Measurements from ENCODE around the gene ALX4.

ALX4 gene

DNA sequence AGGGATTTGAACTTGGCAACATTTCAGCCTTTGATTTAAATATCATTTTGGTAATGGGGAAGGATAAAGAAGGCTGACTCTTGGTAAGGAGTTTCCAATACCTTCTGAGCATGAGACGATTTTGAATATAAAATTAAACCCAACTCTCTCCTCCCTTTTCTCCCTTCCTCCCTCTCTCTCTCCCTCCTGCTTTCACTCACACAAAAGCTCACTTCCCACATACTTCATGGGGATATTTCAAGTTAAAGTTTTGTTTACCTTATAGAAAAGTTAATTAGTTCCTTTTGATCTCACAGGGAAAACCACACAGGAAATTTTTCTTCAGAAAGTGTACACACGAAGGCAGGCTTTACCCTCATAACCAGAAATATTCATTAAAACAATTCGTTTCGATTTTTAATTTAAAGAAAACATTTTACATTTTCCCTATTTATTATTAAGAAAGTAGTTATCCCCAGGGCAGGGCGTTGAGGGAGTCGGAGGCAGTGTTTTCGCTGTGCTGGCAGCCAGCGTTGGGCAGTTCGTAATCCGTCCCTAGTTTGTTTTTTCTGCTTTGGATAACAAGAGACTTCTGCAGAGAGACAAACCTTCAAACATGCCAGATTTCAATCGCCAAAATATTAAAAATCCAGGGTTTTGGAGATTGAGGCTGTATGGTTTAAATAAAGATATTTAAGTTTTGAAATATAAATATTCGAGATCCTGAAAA is 25.3 kb upstream of the ALX4 start:
- DNase-seq: no peak

DNA sequence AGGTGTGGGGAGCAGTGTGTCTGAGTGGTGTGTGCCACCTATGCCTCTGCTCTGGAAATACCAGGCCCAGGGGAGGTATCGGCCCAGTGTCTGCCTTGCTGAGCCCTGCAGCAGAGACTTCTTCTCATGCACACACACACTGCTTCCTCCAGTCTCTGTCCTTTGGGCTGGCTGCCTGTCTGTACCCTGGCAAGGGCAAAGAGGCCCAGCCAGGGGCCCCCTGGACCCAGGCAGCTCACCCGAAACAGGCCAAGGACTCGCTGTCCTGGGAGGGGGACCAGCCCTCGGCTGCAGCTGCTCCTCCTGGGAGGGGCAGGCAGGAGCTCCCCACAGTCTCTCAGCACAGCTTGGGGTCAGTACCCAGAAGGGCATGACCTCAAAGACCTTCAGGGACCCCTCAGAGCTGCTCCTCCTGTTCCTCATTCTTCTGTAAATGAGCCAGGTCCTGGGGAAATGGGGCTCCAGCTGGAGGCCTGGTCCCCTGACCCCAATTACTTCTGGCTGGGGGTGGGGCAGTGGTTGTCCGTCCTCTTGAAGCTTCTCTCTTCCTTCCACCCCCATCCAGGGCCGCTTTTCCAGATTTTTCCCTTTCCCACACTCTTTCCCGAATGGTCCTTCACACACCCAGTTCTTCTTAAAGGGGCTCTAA is 24.5 kb upstream of the ALX4 start:
- DNase-seq: no peak

- DNase-seq: no peak
Observed at GRCh38 chr11:44333271-44334218, 23.6 kb upstream of the ALX4 start.

GRCh38 chr11:44332665-44333064 is 22.7 kb upstream of the ALX4 start:
- DNase-seq: no peak

DNA sequence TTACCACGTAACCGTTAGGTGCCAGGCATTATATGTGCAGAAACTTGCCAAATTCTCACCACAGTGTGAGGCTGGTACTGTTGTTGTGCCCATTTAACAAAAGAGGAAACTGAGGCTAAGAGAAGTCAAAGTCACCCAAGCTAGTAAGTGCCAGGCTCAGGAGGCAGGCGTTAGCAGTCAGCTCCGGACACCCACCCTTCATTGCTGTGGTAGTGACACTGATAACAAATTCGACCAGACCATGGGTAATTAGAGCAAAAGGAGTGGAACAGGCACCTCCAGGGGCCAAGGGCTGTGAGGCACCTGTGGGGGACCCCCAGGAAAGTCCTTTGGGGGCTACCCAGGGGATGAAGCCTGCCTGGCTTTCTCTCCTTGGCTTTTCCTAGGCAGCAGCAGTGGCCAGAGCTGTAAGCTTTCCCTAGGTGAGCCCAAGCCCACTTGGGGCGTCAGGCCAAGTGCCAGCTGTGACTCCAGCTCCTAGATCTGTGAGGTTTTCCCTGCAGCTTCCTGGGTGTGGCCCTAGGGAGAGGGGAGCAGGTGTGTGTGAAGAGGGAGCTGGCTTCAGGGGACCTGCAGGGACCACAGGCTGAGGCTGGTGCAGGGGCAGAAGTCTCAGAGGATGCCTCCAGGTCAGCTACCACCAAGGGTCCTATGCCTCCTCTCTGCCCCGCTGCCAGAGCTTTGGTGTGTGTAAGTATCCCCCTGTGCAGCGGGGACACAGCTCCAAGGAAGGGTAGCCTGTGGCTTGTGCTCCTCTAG is 19.7 kb upstream of the ALX4 start:
- DNase-seq: no peak

DNA sequence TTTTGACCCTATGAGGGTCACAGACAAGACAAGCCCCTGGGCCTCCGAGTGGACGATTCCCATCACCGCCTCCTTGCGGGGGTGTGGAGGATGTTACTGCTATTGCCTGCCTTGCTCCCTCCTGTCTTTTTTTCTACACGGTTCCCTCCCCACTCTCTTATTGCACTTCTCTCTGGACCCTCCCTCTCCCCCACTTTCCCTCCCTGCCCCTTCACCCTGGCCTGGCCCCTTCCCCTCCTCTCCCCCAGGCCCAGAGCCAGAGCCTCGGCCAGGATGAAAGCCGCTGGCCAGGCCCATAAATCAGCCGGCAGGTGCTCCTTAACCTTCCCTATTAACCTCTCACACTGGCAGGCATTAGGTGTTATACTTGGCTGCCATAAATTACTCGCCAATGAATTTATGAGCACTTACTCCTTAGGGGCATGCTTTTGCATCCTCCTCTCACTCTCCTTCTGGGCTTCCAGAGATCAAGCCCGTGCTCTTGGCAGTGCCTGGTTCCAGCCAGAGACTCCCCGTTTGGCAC is 18.3 kb upstream of the ALX4 start:
- no peak for DNase-seq

GRCh38 chr11:44327730-44328129 is 17.8 kb upstream of the ALX4 start:
- no peak for DNase-seq

- no peak for DNase-seq
Observed at GRCh38 chr11:44326615-44327475, 16.9 kb upstream of the ALX4 start.

DNA sequence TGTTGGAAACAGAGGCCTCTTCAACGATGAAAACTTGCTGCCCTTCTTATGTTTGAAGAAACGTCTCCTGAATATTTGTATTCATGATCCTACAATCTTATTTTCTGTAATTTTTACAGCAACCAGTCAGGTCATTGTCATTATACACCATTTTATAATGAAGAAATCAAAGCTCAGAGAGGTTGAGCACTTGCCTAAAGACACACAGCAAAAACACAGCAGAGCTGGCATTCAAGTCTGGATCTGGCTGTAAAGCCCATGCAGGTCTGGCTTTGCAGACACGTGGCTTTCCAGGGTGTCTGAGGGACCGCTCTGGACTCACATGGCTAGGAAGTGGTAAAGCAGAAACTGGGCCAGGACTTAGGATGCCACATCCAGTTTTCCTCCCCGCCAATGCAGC is 15.8 kb upstream of the ALX4 start:
- no peak for DNase-seq

GRCh38 chr11:44324749-44325525 is 15.0 kb upstream of the ALX4 start:
- no peak for DNase-seq

DNA sequence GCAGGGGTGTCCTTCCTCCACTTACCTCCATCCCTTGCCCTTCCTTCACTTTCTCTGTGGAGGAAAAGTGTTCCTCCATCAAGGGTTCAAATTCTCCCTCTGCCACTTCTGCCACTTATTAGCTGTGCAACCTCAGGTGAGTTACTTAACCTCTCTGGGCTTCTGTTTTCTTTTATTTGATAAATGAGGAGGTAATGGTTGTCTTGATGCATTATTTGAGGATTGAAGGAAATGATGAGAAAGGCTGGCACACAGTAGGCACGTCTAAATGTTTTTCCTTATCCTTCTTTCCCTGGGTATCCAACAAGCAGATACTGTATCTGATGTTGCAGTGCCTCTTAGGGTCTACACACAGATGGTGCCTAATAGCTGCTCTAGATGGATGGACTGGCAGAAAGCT is 14.3 kb upstream of the ALX4 start:
- no peak for DNase-seq

DNA sequence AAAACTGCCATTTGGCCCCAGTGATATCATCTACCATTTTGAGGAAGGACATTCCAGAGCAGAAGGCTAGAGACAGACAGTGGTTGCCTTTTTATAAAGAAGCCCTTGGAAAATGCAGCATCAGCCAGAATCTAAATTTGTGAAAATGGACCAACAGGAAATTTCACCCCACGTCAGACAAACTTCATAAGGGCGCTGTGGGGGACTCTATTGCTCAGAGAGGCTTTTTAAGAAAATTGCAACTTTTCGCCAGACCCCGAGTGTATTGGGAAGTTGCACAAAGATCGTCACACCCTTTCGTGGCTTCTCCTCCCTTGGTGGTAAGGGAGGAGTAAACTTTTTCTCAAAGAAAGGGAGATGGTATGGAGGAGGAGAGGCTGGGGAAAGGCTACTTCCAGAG is 12.3 kb upstream of the ALX4 start:
- DNase-seq: no peak

- no peak for DNase-seq
Observed at GRCh38 chr11:44321059-44321458, 11.1 kb upstream of the ALX4 start.

DNA sequence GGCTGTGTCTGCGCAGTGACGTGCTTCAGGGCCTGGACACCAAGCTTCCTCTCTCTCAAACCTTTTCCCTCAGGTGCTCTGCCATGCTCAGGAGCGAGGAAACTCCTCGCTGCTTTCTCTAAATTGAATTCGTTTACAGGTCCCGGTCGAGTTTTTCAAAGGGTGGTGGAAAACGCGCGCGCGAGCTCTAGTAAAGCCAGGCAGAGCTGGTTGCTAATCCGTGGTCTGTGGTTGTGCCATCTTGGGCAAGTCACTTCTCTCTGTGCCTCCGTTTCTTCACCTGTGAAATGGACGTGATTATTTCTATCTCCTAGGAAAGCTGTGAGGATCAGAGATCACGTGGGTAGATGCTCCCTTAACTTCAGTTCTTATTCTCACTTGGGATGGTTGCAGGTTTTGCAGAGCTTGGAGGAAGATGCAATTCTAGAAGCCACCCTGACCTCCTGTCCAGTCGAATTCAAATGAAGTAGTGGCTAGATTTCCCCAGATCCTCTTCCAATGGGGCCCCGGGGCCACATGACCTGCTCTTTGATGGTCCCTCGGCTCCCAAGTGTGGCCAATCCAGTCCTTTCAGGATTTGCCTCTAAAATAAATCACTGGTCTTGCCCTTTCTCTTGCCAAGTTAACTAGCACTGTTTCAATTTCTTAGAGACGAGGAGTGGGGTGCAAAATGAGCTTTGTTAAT is 10.5 kb upstream of the ALX4 start:
- DNase-seq: no peak

DNA sequence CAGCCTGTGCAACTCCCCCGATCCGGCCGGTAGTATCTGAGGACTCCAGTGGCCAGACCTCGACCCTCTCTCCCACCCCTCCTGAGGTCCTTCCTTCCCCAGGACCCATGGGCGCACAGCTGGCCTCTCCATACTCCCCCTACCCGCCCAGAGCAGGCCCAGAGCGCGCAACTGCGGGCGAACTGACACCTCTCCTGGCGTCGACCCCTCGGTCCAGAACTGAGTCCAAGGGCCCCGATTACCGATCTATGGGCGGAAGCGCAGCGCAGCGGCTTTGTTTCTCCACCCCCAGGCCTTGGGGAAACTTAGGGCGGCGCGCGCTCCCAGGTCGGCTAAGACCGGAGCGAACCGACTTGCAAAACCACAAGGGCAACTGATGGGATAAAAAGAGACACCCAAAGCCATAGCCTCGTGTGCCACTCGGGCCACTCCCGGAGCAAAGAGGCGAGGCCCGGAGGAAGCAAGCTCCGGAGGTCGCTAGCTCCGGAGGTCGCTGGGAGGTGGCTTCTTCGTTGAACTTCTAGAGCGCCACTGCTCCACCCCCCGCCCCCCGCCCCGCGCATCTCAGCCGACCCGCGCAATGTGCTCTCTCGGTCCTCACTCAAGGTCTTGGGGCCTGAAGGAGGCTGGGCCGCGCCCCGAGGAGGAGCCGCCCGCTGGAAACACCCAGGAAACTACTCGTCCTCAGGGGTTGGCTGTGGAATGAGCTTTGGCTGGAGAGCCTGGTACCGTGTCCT is 9.8 kb upstream of the ALX4 start:
- no peak for DNase-seq

GRCh38 chr11:44319170-44319551 is 9.2 kb upstream of the ALX4 start:
- no peak for DNase-seq

- DNase-seq: no peak
Observed at GRCh38 chr11:44318369-44318768, 8.4 kb upstream of the ALX4 start.

DNA sequence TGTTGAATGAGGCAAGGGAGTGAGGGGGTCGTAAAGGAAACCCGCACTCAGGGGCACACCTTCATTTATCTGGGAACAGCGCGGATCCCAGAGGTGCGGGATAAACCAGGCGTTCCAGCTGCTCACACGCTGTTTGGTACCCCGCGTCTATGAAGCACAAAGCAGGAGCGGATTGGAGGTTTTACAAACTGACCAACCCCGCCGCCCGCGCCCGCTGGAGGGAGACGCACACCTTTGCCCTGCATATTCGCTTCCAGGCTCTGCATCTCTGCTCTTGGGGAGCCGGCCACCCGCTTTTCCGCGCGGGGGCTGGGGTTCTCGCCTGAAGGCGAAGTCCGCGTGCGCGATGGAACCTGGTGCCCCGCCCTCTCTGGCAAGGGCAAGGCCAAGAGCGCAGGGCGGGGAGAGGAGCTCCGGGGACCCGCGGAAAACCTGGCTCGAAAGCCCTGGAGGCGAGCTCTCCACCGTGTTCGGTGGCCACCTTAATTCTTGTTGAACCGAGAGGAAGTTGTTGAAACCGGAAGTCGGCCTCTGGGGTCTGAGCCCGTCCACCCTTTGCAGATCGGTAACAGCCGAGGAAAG is 6.8 kb upstream of the ALX4 start:
- DNase-seq: no peak

All from CD4-positive, alpha-beta T cell treated with Interleukin-10 for 1 hour (primary cell).